ENCODE data around the gene KLK2. TPM values are rescaled to one million over a fixed set of nuclear protein-coding genes. Genes with fewer than 3 reads are reported as not detected.

Gene KLK2
- polyA plus RNA-seq (0.07 to 0.14 TPM in 2 of 3 replicates, not detected in the other), polyA minus RNA-seq (not detected in 3 replicates)
- not detected for polyA plus RNA-seq (2011; ENCODE audit: low read depth)
- polyA plus RNA-seq (2011; cell fraction: cytosol; rRNA removed), result not detected in 2 replicates
- polyA plus RNA-seq (2011; cell fraction: nucleus; rRNA removed), result 0.41 and 0.64 TPM in 2 replicates
- 0.28 TPM in 1 of 2 replicates, not detected in the other for polyA plus RNA-seq (2012; ENCODE audit: low replicate concordance)
- not detected for polyA minus RNA-seq (2011; cell fraction: cytosol; rRNA and poly(A)+ RNA removed)
- polyA minus RNA-seq (2011; cell fraction: nucleus; rRNA and poly(A)+ RNA removed), result not detected in 2 replicates

DNA sequence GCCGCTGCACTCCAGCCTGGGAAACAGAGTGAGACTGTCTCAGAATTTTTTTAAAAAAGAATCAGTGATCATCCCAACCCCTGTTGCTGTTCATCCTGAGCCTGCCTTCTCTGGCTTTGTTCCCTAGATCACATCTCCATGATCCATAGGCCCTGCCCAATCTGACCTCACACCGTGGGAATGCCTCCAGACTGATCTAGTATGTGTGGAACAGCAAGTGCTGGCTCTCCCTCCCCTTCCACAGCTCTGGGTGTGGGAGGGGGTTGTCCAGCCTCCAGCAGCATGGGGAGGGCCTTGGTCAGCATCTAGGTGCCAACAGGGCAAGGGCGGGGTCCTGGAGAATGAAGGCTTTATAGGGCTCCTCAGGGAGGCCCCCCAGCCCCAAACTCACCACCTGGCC lies at the start of gene KLK2:
Gene KLK2 (plus strand): TSS at position 384 of the 400 bp plus-strand sequence. CDS start 35 bp downstream, outside the sequence.
- Histone ChIP-seq H3K27me3 (ENCODE audit: control insufficient read depth, extremely low read depth, insufficient read depth, low read length) (peaks cover 31% of the 10 kb centered on the region), H4K20me1 (ENCODE audit: control insufficient read depth, extremely low read depth, insufficient read depth, low read length) (no peaks in the 10 kb centered on the region), H3K4me3 (ENCODE audit: control insufficient read depth in 2 of 3, extremely low read depth in 1 of 3, insufficient read depth in 2 of 3, low read depth in 1 of 3, low read length in 3 of 3) (no peak within 1 kb of the TSS), H3K9me3 (ENCODE audit: control insufficient read depth, low read depth, low read length) (no peaks in the 10 kb centered on the region), H3K9ac (ENCODE audit: control insufficient read depth, extremely low read depth, insufficient read depth, low read length) (no peak within 1 kb of the TSS), H3K36me3 (ENCODE audit: control insufficient read depth in 2 of 2, extremely low read depth in 1 of 2, insufficient read depth in 2 of 2, low read length in 2 of 2) (no peaks in the 10 kb centered on the region), H3K9me1 (ENCODE audit: control insufficient read depth, extremely low read depth, insufficient read depth, low read length) (no peaks in the 10 kb centered on the region), H3K4me1 (ENCODE audit: control insufficient read depth, extremely low read depth, insufficient read depth, low read length) (no peaks in the 10 kb centered on the region), H2AFZ (ENCODE audit: control insufficient read depth, low read length) (no peak within 1 kb of the TSS), H3K79me2 (ENCODE audit: control insufficient read depth, insufficient read depth, low read length) (no peaks in the 10 kb centered on the region), H3K4me2 (ENCODE audit: control insufficient read depth, extremely low read depth, insufficient read depth, low read depth, low read length) (no peak within 1 kb of the TSS), H3K27ac (ENCODE audit: control insufficient read depth, insufficient read depth, low read length) (no peak within 1 kb of the TSS)
- dilution Hi-C loops (cut with MboI; ENCODE audit: extremely low pct_ligation_motif_present, low sequenced_read_pairs), result no loop called here
- TF ChIP-seq, protein P1, sequence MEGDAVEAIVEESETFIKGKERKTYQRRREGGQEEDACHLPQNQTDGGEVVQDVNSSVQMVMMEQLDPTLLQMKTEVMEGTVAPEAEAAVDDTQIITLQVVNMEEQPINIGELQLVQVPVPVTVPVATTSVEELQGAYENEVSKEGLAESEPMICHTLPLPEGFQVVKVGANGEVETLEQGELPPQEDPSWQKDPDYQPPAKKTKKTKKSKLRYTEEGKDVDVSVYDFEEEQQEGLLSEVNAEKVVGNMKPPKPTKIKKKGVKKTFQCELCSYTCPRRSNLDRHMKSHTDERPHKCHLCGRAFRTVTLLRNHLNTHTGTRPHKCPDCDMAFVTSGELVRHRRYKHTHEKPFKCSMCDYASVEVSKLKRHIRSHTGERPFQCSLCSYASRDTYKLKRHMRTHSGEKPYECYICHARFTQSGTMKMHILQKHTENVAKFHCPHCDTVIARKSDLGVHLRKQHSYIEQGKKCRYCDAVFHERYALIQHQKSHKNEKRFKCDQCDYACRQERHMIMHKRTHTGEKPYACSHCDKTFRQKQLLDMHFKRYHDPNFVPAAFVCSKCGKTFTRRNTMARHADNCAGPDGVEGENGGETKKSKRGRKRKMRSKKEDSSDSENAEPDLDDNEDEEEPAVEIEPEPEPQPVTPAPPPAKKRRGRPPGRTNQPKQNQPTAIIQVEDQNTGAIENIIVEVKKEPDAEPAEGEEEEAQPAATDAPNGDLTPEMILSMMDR (optimal IDR thresholded peaks at IDR 0.05 in 1 of 3, IDR thresholded peaks at IDR 0.05 in 1 of 3, conservative IDR thresholded peaks at IDR 0.05 in 1 of 3; ENCODE audit: extremely low read depth in 1 of 3, insufficient read depth in 2 of 3, low read length in 3 of 3), result no peak
- DNase-seq (ENCODE audit: low read depth, low spot score) (no peak), FAIRE-seq (no peak)

DNA sequence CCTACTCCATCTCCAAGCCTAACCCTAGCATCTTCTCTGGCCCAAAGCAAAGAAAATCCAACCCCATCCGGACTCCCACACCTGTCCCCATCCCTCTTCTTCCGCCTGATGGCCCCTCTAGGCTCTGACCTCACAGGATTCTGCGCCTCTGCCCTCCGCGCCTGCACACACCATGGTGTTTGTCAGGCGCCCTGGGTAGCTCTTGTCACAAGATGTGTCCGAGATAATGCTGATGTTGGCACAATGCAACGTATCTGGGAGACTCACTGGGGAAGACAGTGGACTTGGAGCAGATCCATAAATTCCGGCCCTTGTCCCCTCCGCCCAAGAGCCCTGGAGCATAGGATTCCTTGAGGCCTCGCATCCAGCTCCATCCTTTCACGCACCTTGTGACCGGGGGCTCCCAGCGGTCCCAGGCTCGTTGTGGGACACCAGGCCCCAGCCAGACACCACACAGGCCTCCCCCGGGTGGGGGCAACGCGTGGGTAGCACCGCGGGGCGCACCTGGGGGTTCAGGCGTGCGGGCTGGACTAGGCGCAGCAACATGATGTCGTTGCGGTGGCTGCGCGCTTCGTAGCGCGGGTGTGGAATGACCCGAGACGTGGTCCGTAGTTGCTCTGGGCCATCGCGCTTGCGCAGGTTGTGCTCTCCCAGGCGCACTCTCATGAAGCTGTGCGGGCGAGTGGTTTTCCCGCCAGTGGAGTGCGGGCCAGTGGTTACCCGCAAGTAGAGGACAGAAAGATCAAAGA lies 46.6 kb upstream of the KLK2 start:
- TF ChIP-seq EZH2 (IDR thresholded peaks at IDR 0.05; ENCODE audit: low read length), result no peak
- TF ChIP-seq, protein P1 (optimal IDR thresholded peaks at IDR 0.05 in 1 of 3, IDR thresholded peaks at IDR 0.05 in 1 of 3, conservative IDR thresholded peaks at IDR 0.05 in 1 of 3; ENCODE audit: extremely low read depth in 1 of 3, insufficient read depth in 2 of 3, low read length in 3 of 3), result no peak
- dilution Hi-C loops (cut with MboI; ENCODE audit: extremely low pct_ligation_motif_present, low sequenced_read_pairs), result no loop called here
- Histone ChIP-seq H3K27ac (ENCODE audit: control insufficient read depth, insufficient read depth, low read length) (no peak overlapping the region), H3K4me2 (ENCODE audit: control insufficient read depth, extremely low read depth, insufficient read depth, low read depth, low read length) (no peak overlapping the region), H3K9me1 (ENCODE audit: control insufficient read depth, extremely low read depth, insufficient read depth, low read length) (no peaks in the 10 kb centered on the region), H3K9ac (ENCODE audit: control insufficient read depth, extremely low read depth, insufficient read depth, low read length) (no peak overlapping the region), H3K79me2 (ENCODE audit: control insufficient read depth, insufficient read depth, low read length) (no peaks in the 10 kb centered on the region), H4K20me1 (ENCODE audit: control insufficient read depth, extremely low read depth, insufficient read depth, low read length) (no peaks in the 10 kb centered on the region), H3K4me1 (ENCODE audit: control insufficient read depth, extremely low read depth, insufficient read depth, low read length) (no peaks in the 10 kb centered on the region), H2AFZ (ENCODE audit: control insufficient read depth, low read length) (no peak overlapping the region), H3K4me3 (ENCODE audit: control insufficient read depth in 2 of 3, extremely low read depth in 1 of 3, insufficient read depth in 2 of 3, low read depth in 1 of 3, low read length in 3 of 3) (no peak overlapping the region), H3K36me3 (ENCODE audit: control insufficient read depth in 2 of 2, extremely low read depth in 1 of 2, insufficient read depth in 2 of 2, low read length in 2 of 2) (no peaks in the 10 kb centered on the region), H3K9me3 (ENCODE audit: control insufficient read depth, low read depth, low read length) (no peaks in the 10 kb centered on the region), H3K27me3 (ENCODE audit: control insufficient read depth, extremely low read depth, insufficient read depth, low read length) (peaks cover 13% of the 10 kb centered on the region)
- no peak for DNase-seq (ENCODE audit: low read depth, low spot score)
- FAIRE-seq, result no peak

Data from keratinocyte (primary cell).